ENCODE measurements around the gene CDKN1A.

DNA sequence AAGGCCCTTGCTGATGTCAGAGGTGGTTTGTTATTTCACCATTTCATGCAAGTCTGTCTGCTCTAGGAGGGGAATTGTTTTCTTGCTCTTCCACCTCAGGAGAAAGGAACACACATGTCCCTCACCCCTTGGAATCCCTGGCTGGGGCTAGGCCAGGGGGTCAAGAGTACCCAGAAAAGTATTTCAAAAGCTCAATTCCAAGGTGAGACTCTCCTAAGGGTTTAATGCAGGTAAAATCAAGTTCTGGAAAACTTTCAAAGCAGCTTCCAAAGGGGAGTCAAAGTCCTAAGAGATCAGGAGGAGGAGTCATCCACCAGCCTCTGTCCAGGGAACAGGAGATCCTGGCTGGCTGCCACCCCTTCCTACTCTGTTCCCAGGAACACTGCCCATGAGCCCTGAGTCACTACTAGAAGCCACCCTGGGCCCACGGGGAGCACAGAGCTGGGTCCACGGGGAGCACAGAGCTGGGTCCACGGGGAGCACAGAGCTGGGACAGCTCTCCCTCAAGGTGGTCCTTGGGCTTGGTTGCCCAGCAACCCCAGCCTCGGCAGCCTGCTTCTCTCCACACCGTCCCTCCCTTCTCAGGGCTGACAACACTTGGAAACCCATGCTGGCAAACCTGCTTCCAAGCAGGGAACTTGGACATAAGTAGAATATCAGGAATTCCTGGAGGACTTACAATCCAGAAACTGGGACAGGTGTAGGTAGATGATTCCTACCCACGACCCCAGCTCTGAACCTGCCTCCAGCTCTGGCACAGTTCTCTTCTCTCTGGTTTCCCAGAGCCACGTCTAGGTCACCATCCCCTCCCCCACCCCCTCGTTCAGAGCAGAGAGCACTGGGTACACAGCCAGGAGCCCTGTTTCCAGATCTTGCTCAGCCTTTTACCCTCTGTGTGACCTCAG, 35.3 kb upstream of the CDKN1A start:
- no peak for TF ChIP-seq CTCF (IDR thresholded peaks at IDR 0.05)
- no peak for TF ChIP-seq POLR2A (IDR thresholded peaks at IDR 0.05)

All from lower leg skin (tissue), 3 donors.